ENCODE data around the gene PRDM11.

Gene PRDM11

DNA sequence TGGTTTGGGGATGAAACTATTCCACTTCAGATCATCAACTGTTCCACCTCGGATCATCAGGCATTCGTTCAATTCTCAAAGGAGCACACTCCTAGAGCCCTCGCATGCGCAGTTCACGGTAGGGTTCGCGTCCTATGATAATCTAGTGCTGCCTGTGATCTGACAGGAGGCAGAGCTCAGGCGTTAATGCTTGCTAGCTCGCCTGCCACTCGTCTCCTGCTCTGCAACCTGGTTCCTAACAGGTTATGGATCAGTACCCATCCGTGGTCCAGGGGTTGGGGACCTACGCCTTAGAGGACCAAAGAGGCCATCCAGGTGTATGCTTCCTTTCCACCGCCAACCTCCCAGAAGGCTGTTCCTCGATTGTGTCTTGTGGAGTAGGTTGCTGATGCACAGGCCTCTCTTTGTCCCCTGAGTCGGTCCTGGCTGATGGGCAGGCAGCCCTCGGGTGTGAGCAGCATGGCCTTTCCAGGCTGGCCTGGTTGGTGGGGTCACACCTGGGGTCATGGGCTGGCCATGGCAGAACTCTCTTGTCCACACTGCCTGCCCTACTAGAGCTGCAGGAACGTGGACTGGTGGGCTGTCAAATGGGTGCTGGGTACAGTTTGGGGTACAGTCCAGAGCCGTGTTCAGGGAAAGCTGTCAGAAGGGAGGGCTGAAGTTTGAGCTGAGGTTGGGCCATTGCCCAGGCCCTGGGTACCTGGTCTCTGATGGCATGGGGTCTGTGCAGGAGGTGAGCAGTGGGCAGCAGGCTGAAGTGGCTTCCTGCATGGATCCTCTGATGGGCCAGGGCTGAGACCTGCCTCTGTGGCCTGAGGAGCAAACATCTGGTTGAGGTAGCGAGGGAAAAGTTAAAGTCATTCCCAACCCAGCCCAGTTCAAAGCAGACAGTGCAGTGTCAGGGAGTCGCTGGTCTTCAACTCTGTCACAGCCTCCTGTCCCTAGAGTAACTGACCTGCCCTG is 11.1 kb downstream of the PRDM11 start:
- DNase-seq (ENCODE audit: low read depth) = no peak

DNA sequence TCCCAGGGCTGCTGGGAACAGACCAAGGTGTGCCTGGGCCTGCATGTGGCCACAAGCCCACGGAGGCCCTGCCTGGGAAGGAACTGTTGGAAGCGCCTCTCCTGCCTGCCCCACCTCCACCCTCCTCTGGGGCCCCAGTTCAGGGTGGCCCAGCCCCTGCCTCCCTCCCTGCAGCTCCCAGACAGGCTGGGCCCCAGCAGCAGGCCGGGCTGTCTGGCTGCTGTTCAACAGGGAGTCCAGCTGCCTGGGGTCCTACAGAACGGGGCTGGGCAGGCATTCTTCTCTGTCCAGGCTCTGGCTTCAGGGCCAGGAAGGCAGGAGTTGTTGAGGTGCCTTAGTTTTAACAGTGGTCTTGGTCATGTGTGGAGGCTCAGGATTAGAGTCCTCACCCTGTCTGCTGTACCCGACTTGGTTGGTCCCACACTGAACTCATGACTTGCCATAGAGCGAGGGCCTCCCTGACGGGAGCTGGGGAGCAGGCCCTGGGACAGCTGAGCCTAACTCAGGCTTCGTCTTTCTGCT is 11.8 kb downstream of the PRDM11 start:
- DNase-seq (ENCODE audit: low read depth) = no peak

DNA sequence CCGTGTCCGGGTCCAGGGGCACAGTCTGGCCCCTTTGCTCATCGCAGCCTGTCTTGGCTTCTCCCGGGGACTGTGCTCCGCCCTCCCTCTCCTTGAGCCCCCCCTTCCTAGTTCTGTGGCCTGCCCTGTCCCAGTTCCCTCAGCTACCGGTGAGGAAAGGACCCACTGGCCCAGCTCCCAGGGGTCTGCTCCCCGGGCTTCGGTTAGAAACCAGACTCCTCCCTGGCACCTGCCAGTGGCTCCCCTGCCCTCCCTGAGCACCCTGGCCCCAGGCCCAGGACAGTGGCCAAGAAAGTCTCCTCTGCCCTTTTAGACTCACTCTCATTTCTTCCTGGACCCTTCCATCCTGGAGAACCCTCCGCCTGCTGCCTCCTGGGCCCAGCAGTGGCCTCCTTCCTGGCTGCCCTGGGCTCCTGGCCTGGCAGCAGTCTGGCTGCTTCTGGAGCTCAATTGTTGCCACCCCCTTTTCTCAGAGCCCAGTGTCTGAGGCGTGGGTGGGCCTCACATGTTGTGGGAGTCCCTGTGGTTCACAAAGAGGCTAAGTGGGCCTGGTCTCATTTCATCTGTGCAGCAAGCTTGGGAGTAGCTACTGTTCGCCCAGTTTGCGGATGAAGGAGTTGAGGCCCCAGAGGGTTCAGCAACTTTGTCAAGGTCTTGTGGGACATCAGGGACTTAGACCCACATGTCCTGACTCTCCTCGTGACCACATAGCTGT is 12.6 kb downstream of the PRDM11 start:
- DNase-seq (ENCODE audit: low read depth) = no peak

DNA sequence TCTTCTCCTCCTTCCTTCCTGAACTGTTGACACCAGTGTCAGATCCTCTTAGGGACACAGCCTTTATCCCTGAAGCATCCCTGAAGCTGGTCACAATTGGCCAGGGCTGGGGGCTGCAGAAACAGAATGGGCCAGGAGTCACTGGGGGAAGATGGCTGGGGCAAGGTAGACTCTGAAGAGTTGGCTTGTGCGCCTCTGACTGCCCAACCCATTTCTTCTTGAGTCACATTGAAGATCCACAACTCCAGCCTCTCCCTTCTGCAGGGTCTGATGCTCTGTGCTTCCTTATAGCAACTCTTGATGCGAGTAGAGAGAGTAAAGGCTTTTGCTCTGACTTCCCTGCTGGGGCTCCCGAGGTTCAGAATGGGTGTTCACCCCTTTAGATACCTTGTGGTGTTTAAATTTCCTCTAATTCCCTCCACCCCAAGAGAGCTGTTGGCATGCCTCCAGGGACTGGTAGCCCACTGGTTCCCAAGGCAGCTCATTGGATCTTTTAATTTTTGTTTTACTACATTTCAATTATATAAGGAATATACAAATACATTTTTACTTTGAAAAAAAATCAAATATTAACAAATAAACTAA is 13.4 kb downstream of the PRDM11 start:
- DNase-seq (ENCODE audit: low read depth) = no peak

DNA sequence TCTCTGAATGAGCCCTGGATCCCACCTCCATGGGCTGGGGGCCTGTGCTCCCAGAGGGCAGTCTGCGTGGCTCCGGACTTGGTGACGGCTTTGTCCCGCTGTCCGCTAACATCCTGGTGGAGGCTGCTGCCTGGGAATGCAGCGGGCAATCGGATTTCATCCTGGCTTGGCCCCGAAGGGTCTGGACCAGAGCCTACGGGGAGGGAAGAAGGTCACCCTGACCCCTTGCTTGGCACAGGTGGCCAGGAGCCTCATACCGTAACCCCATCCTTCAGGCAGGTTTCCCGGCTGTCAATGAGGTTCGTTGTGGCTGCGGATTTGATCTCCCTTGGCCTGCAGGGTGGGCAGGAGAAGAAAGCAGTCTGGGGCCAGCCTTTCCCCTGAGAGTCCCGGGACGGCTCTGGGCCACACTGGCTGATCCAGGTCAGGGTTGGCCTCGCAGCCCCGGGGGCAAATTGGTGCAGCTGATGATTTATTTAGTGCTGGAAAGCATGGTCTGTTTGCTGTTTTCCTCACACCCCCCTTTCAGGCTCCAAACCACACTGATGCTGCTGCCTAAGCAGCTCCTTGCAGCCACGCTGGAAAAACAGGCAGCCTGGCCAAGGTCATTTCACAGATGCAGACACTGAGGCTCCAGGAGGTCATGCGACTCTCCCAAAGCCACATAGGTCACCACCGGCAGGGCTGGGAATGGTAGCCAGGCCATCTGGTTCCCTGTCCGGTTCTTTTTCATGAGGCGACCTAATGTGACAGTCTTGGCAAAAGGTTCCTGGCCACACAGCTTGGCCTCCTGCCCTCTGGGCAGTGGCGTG is 15.0 kb downstream of the PRDM11 start:
- no peak for DNase-seq (ENCODE audit: low read depth)

DNA sequence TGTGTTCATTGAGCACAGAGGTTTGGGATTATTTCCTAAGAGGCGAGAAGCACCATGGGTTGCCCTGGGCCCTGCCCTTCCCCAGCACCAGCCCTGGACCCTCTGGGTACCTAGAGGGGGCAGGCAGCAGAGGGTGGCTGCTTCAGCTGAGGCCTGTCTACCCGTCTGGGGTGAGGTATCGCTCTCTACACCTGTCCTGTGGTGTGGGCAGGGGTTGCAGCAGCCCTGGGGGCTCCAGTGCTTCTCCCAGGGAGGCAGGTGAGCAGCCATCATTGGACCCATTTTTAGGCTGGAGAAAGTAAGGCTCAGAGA is 15.6 kb downstream of the PRDM11 start:
- DNase-seq (ENCODE audit: low read depth) = no peak

DNA sequence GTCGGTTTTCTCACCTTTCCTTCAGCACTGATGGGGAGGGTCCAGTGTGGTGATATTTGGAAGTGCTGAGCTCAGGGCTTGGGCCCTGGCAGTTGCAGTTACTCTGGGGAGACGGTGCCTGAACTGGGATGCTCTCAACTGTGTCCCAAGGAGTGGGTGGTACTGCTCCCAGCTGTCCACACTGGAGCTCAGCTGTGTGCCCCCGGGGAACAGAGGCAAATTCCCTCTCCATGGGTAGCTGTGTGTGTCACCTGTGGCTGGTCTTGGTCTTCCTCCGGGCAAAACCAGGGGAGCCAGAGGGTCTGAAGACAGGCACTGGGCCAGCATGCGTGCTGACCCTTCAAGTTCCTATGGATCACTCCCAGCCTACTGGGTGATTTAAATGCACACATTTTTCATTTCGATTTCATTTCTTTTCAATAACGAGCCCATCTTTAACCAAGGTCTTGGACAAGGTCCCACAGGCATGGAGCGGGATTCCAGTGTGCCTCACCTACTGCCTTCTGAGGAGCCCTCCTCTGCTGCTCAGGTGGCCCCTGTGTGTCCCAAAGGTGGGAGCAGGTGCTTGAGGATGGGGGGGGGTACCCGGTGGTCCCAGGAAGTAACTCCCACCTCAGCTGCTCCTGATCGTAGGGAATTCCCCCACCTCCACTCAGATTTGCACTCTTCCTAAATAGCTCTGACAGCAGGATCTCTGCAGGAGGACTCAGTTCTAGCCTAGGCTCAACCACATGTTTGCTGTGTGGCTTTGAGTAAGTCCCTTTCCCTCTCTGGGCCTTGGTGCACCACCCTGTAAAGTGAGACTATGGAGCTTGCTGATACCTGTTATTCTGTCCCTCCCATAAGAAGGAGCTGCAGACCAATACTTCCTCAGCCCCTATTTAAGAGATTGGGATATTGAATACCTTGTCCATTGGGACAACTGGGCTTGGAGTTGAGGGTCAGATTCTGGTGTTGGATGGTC is 16.8 kb downstream of the PRDM11 start:
- DNase-seq (ENCODE audit: low read depth) = no peak

DNA sequence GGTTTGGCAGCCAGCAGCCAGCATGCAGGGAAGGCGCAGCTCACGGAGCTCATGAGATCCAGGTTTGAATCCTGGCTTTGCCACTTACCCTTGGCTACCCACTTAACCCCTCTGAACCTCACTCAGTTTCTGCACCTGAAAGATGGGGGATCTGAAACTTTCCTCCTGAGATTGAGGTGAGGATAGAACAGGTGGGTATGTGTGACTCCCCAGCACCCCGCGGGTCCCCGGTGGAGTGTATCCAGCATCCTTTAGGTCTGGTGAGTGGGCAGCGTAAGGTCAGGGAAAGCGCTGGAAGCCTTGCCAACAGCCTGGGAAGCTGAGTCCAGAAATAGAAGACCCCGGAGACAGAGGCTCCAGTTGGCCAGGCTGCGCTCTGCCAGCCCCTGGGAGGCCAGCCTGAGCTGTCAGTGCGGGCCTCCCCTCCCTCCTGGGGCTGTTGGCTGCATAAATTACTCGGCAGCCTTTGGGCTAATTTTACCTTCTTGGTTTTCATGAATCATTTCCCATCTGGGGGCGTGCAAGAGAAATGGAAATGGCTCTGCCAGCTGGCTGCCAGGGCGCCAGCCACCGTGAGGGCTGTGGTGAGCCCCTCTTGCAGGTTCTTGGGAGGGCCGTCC is 17.6 kb downstream of the PRDM11 start:
- no peak for DNase-seq (ENCODE audit: low read depth)

DNA sequence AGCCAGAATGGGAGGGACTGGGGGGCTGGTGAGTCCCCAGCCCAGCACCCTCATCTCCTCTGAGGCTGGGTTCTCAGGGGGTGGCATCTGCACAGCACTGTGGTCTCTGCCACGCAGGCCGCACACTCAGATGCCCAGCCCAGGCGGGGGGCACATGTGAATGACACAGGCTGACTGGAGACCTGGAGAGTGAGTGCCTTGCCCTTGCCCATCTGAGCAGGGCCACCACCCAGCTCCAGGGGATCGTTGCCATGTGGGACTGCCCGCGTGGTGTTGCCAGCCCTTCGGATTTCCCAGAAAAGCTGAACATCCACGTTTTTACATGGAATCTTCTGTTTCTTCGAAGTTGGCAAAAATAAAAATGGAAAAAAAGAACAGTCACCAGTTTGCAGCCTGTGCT is 18.9 kb downstream of the PRDM11 start:
- no peak for DNase-seq (ENCODE audit: low read depth)

DNA sequence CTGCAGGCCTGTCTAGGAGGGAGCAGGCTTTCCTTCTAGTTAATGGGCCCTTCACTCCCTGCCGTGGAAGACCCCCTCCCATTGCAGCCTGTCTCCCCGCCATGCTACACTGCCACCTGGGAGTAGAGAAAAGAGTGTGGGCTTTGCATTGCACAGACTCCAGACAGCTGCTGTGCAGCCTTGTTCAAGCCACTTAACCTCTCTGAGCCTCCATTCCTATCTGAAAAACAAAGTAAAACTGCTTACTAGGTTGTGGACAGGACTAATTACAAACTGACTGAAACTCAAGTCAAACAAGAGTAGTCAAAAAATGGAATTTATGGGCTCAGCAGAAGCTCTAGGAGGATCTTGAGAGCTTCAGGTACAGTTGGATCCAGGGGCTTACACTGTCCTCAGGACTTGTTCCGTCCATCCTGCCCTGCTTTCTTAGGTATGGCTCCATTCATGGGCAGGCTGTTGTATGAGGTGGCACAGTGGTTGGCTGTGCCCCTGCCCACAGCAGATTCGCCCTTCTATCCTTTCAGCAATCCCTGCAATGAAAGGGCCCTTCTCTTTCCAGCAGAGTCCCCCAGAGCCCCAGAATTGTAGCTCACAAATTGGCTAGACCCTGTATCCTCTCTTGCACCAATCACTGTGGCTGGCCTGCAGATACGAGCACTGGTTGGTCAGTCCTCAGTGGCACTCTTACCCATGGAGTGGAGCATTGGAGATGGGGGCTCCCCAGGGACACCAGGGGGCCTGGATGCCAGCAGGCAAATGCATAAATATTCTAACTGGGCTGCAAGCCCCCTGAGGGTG is 19.6 kb downstream of the PRDM11 start:
- DNase-seq (ENCODE audit: low read depth) = no peak

DNA sequence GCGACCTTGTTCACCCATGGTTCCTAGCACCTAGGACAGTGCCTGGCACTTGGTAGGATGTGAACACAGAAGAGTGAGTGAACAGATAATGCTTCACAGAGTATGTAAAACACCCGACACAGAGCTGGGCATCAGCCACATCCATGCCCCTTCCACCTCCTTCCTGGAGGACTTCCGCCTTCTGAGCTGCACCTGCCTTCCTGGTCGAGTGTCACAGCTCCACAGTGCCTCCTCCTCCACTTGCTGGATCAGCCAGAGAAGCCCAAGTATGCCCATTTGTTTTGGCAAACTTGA is 20.1 kb downstream of the PRDM11 start:
- DNase-seq (ENCODE audit: low read depth) = no peak

DNA sequence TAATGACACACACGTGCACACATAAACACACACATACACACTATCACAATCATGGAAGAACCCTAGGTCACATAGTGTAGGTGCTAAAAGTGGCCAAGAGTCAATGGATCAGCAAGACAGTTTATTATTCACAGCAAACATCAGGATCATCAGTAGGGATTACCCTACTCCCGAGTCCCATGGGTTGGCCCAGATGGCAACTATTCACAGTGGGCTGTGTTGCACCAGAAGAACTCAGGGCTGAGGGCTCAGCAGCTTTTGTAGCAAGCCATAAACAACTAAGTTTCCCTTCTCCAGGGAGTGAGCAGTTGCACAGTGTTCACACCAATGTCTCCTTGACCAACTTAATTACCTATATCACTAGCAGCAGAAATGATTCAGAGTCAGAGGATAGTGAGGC is 20.8 kb downstream of the PRDM11 start:
- DNase-seq (ENCODE audit: low read depth) = no peak

DNA sequence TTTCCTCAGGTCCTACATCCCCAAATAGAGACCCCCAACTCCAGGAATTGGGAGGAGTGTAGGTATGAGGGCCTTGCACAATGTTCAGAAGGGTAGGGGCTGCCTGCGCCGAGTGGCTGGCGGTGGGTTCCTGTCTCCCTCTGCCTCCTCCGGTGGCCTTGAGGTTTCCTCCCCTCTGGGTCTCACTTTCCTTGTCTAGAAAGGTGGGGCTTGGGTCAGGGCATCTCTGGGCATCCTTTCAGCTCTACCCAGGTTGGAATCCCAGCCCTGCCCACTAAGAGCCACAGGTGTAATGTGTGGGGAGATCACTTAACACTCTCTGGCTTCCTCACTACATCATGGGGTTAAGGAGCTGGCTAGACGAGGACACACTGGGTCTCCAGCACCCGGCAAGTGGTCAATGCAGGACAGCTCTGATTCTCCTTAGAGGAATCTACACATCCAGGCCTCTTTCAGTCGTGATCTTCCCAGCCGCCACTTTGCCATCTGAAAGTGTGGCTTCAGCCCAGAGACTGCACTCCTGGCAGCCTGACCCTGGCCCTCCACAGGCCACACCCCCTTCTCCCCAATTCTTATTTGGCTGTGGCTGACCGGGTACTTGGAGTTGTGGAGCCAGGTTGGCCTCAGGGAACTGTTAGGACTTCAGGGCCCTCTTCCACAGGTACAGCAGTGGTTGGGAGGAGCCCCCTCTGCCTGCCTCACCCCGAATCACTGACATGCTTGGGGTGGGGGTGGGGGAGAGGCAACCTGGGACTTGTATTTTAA is 22.1 kb downstream of the PRDM11 start:
- no peak for DNase-seq (ENCODE audit: low read depth)

DNA sequence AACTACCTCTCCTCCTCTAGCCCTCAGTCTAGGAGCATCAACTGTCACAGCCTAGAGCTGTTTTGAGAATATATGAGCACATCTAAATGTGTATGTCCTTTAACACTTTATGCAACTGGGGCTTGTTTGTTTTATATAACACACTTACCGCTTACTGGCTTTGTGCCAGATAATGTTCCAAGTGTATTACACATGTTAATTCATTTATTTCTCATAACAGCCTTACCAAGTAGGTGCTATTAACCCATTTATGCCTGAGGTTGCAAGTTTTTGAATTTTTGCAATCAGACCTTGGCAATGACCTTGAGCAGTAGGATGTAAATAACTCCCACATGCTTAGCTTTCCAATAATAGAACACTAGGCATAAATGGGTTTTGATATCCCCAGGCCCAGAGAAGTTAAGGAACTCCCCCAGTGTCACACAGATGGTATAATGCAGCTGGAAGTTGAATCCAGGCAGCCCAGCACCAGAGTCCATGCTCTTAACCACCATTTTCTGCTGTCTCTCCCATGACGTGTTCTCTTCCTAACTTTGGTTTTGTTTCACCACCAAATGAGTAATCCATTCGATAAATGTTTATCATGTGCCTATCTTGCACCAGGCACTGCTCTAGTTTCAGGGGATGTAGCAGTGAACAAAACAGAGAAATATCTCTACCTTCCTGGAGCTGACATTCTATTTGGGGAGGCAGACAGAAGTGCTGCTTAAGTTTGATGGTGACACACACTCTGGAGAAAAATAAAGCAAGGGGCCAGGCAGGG is 23.1 kb downstream of the PRDM11 start:
- DNase-seq (ENCODE audit: low read depth) = no peak

DNA sequence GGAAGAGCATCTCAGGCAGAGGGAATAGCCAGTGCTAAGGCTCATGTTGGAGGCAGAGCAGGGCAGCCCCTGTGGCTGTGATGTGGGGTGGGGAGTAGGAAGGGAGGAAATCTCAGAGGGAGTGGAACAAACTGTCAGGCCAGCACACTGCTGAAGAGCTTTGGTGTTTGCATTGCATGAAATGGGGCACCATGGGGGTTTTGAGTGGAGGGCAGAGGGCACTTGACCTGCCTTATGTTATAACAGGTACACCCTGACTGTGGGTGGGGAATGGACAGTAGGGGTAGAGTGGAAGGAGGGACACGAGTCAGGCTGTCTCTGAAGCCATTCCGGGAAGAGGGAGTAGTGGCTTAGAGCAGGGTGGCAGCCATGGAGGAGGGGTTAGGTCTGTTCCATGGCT is 24.0 kb downstream of the PRDM11 start:
- no peak for DNase-seq (ENCODE audit: low read depth)

DNA sequence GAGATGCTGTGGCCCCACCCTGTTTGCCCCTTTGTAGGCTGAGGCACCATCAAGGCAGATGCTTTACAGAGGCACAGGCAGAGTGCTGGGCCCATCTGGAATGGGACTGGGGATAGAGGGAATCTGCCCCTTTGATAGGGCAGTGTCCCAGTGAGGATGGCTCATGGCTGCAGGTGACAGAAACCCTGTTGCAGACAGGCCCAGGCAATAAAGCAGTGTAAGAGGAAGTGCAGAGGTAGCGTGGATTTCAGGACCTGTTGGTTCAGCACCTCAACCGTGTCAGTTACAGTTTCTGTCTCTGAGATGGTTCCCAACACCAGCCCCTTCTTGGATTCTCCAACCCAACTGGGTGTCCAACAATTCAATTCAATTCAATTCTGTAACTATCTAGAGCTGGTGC is 25.1 kb downstream of the PRDM11 start:
- no peak for DNase-seq (ENCODE audit: low read depth)

DNA sequence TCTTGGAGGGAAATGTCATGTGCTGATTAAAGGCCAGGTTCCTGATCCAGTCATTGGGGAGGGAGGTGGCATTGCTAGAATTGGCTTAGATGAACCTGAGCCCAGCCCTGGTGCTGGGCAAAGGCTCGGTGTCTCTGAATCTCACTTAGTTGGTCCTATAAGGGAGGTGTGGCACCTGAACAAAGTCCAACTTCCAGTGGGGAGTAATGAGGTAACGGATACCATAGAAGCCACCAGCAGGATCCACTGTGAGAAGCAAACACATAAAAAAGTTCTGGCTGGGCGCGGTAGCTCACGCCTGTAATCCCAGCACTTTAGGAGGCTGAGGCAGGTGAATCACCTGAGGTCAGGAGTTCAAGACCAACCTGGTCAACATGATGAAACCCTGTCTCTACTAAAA is 26.6 kb downstream of the PRDM11 start:
- DNase-seq (ENCODE audit: low read depth) = no peak

DNA sequence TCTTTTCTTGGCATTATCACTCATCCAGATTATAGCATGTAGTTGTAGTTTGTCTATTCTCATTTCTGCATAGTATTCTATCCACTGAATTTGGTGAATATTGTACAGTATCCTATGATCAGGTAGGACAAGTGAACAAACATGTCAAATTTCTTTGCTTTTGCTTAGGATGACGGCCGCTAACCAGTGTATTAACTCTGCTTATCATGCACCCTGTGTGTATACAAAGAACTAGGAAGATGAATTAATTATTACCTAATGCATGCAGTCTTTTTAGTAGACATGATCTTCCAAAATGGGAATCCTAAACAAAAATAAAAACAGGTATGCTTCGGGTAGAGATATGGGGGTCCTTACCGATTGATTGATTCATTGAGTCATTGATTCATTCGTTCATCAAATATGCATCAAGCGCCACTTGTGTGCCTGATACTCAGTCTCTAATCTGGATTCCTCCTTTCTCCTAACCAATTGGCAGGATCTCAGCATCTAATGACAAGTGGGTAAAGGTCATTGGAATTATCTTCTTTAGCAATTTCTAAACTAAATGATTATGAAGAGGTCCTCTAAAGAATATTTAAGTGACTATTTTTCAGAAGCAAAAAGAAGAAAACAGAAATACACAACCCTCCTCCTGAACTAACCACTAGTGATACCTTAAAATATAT is 27.9 kb downstream of the PRDM11 start:
- no peak for DNase-seq (ENCODE audit: low read depth)
